ENCODE measurements around the gene ROBO1. TPM values are rescaled to one million over a fixed set of nuclear protein-coding genes. Genes with fewer than 3 reads are reported as not detected.

The ROBO1 gene
- total and polyA plus RNA-seq, 2 of the 13 experiments (the other 11 are each of a cell fraction or from before 2014, with no cell fraction given), result 52.2 to 71.0 TPM

DNA sequence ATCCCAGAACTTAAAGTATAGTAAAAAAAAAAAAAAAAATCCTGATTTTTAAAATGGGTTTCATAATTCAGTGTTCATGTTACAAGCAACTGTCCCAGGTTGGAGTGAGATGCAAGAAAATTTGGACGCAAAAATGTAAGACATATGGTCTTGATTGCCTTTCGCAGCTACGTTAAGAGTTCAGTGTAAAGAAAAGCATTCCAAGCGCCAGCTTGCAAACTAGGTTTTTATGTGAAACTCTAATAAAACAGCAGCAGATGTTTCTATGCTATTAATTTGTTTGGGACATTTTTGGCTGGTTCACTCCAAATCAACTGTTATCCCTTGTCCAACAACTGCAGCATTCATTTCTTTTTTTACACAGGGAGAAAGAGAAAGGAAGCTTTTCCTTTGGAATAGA lies 957.8 kb downstream of the ROBO1 start:
- Histone ChIP-seq H3K27me3 (ENCODE audit: control insufficient read depth in 1 of 2, insufficient read depth in 2 of 2, low read length in 2 of 2) (no peaks in the 10 kb centered on the region), H3K79me2 (ENCODE audit: insufficient read depth, low read length) (peaks cover 16% of the 10 kb centered on the region), H3K9me3 (ENCODE audit: low read length) (no peaks in the 10 kb centered on the region), H3K36me3 (replicated peaks in 1 of 2; ENCODE audit: control insufficient read depth in 1 of 2, insufficient read depth in 2 of 2, low read length in 2 of 2) (no peaks in the 10 kb centered on the region; a peak in 1 of 5 replicates), H4K20me1 (ENCODE audit: insufficient read depth, low read length) (no peaks in the 10 kb centered on the region), H3K4me1 (ENCODE audit: insufficient read depth, low read length) (peaks cover 11% of the 10 kb centered on the region), H2AFZ (ENCODE audit: low read length) (no peak overlapping the region), H3K4me3 (replicated peaks in 1 of 3; ENCODE audit: insufficient read depth in 1 of 3, low read depth in 2 of 3, low read length in 3 of 3) (no peak overlapping the region), H3K9ac (ENCODE audit: insufficient read depth, low read depth, low read length) (no peak overlapping the region), H3K27ac (ENCODE audit: extremely low read length, insufficient read depth, low read length) (no peak overlapping the region), H3K4me2 (ENCODE audit: low read depth, low read length) (no peak overlapping the region)
- CTCF ChIA-PET (ENCODE audit: low intra/inter-chr PET ratio, low total read pairs), result no interaction called here
- no peak for DNase-seq (ENCODE audit: low spot score)
- no peak for ATAC-seq
- TF ChIP-seq ZSCAN31 (CRISPR knock-in tag; IDR thresholded peaks at IDR 0.05; ENCODE audit: low read depth) (no peak), ZFP36 (IDR thresholded peaks at IDR 0.05; ENCODE audit: borderline replicate concordance, low read depth, low read length, partially characterized antibody) (no peak), RELA (CRISPR knock-in tag; IDR thresholded peaks at IDR 0.05) (no peak), ZFP36L2 (CRISPR knock-in tag; IDR thresholded peaks at IDR 0.05) (no peak), ZKSCAN5 (CRISPR knock-in tag; IDR thresholded peaks at IDR 0.05) (no peak), ZNF503 (CRISPR knock-in tag; IDR thresholded peaks at IDR 0.05) (no peak), ARNT (IDR thresholded peaks at IDR 0.05) (no peak), MEIS2 (CRISPR knock-in tag; IDR thresholded peaks at IDR 0.05) (no peak), NCOR1 (IDR thresholded peaks at IDR 0.05; ENCODE audit: borderline replicate concordance, low read length) (no peak), SP140L (CRISPR knock-in tag; IDR thresholded peaks at IDR 0.05; ENCODE audit: borderline replicate concordance) (no peak), ZNF512 (CRISPR knock-in tag; IDR thresholded peaks at IDR 0.05) (no peak)
- TF ChIP-seq, protein P1, sequence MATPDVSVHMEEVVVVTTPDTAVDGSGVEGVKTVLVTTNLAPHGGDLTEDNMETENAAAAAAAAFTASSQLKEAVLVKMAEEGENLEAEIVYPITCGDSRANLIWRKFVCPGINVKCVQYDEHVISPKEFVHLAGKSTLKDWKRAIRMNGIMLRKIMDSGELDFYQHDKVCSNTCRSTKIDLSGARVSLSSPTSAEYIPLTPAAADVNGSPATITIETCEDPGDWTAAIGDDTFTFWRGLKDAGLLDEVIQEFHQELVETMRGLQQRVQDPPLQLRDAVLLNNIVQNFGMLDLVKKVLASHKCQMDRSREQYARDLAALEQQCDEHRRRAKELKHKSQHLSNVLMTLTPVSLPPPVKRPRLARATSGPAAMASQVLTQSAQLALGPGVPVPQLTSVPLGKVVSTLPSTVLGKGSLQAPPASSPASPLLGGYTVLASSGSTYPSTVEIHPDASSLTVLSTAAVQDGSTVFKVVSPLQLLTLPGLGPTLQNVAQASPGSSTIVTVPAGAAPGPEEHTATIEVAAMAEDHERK (CRISPR knock-in tag; IDR thresholded peaks at IDR 0.05; ENCODE audit: low read depth), result no peak
- WGBS (ENCODE audit: low lambda C conversion rate), result 99% methylated on average over 4 of the region's 4 CpGs
- intact Hi-C loops (cut with micrococcal nuclease; ENCODE audit: unreplicated experiment), result no loop called here
- no peak for FAIRE-seq
- POLR2A ChIA-PET, result no interaction called here
- no TSS peak for BruUV-seq (replicated peaks)
- in situ Hi-C loops (cut with HindIII; ENCODE audit: extremely low pct_ligation_motif_present, low pct_unique_long_range_greater_than_20kb), result no loop called here
